Neural cell (in vitro differentiated cells): ENCODE measurements around the gene KRTAP10-9. TPM values are rescaled to one million over a fixed set of nuclear protein-coding genes. Genes with fewer than 3 reads are reported as not detected.

Experiments
- H2AFZ ChIP-seq: fragments of 200-600, 300-800 bp; sonication (generic), shearing (Covaris generic); 2 replicates; pipeline ENCODE4 v1.6.0; 2014; ENCODE audit warnings: low read depth, mild to moderate bottlenecking, antibody characterized with exemption, low read length, moderate library complexity
- H3F3A ChIP-seq: fragments of 200-600 bp; shearing (Covaris generic); 2 replicates; pipeline ENCODE4 v1.6.1; 2016; ENCODE audit warnings: mild to moderate bottlenecking, moderate library complexity, mixed read lengths, antibody characterized with exemption, low read length; ENCODE audit not compliant: insufficient read depth, poor library complexity, severe bottlenecking
- H3K27ac ChIP-seq: fragments of 200-600, 300-800 bp; sonication (generic), shearing (Covaris generic); 2 replicates; pipeline ENCODE4 v1.5.1; 2014; ENCODE audit warnings: mild to moderate bottlenecking, low read length, moderate library complexity
- H3K27me3 ChIP-seq: fragments of 300-800, 200-600 bp; sonication (generic), shearing (Covaris generic); 2 replicates; pipeline ENCODE4 v1.6.0; 2014; ENCODE audit warnings: mild to moderate bottlenecking, low read depth, low read length, moderate library complexity; ENCODE audit not compliant: insufficient read depth
- H3K36me3 ChIP-seq: fragments of 300-800, 200-600 bp; sonication (generic), shearing (Covaris generic); 2 replicates; pipeline ENCODE4 v1.5.1; 2014; ENCODE audit warnings: mild to moderate bottlenecking, antibody characterized with exemption, low read length, moderate library complexity; ENCODE audit not compliant: insufficient read depth
- H3K4me2 ChIP-seq: fragments of 300-800, 200-600 bp; sonication (generic), shearing (Covaris generic); 2 replicates; pipeline ENCODE4 v1.6.0; 2014; ENCODE audit warnings: mild to moderate bottlenecking, low read length
- H3K4me3 ChIP-seq: fragments of 300-800, 200-600 bp; sonication (generic), shearing (Covaris generic); 2 replicates; pipeline ENCODE4 v1.5.1; 2014; ENCODE audit warnings: mild to moderate bottlenecking, low read length, moderate library complexity
- H3K79me2 ChIP-seq: fragments of 200-600 bp; shearing (Covaris generic); replicated peaks from 2 replicates; pipeline ENCODE4 v1.6.0; 2014; ENCODE audit warnings: mild to moderate bottlenecking, low read length, moderate library complexity; ENCODE audit not compliant: insufficient read depth
- H3K9ac ChIP-seq: fragments of 300-800, 200-600 bp; sonication (generic), shearing (Covaris generic); 2 replicates; pipeline ENCODE4 v1.6.1; 2016; ENCODE audit warnings: mild to moderate bottlenecking, low read length, mixed read lengths
- H3K9me2 ChIP-seq: fragments of 200-600 bp; shearing (Covaris generic); 2 replicates; pipeline ENCODE4 v1.6.1; 2016; ENCODE audit warnings: mild to moderate bottlenecking, low read length, mixed read lengths; ENCODE audit not compliant: insufficient read depth
- H3K9me3 ChIP-seq: fragments of 200-600, 300-800 bp; sonication (generic), shearing (Covaris generic); 2 replicates; pipeline ENCODE4 v1.6.1; 2016; ENCODE audit warnings: mild to moderate bottlenecking, mixed run types, low read length, moderate library complexity, mixed read lengths
- H4K20me1 ChIP-seq: fragments of 200-600 bp; shearing (Covaris generic); 2 replicates; pipeline ENCODE4 v1.6.1; 2016; ENCODE audit warnings: mild to moderate bottlenecking, mixed run types; ENCODE audit not compliant: insufficient read depth
- EP300 ChIP-seq: fragments of 450-650 bp; conservative IDR thresholded peaks from 2 replicates; pipeline ENCODE4 v1.6.1; 2014; ENCODE audit warnings: antibody characterized with exemption, mild to moderate bottlenecking, moderate library complexity; ENCODE audit not compliant: poor library complexity, severe bottlenecking
- EZH2 ChIP-seq: fragments of 200-600, 300-800 bp; shearing (Covaris generic), sonication (generic); IDR thresholded peaks from 2 replicates; pipeline ENCODE4 v1.6.1; 2014; ENCODE audit warnings: antibody characterized with exemption, low read length, borderline replicate concordance, mild to moderate bottlenecking; ENCODE audit not compliant: insufficient read depth, poor library complexity, severe bottlenecking
- MXI1 ChIP-seq: fragments of 450-650 bp; conservative IDR thresholded peaks from 2 replicates; pipeline ENCODE4 v1.6.1; 2014; ENCODE audit warnings: antibody characterized with exemption, mild to moderate bottlenecking; ENCODE audit not compliant: poor library complexity, severe bottlenecking
- POLR2AphosphoS5 ChIP-seq: IDR thresholded peaks from 2 replicates; pipeline ENCODE4 v1.6.1; 2012
- SMC3 ChIP-seq: fragments of 450-650 bp; conservative IDR thresholded peaks from 2 replicates; pipeline ENCODE4 v1.6.1; 2014; ENCODE audit warnings: antibody characterized with exemption, mild to moderate bottlenecking, moderate library complexity; ENCODE audit not compliant: poor library complexity
- TAF1 ChIP-seq: IDR thresholded peaks from 2 replicates; pipeline ENCODE4 v1.6.1; 2012; ENCODE audit warnings: low read depth
- polyA plus RNA-seq: library from polyadenylated mRNA; depleted of rRNA; stranded (reverse); fragments of >200 nt; gene quantifications from 2 replicates; pipeline ENCODE4 v1.2.3, GENCODE V29; 2014
- TF ChIP-seq, protein P1 (sequence below): IDR thresholded peaks from 2 replicates; pipeline ENCODE4 v1.6.1; 2012; ENCODE audit warnings: borderline replicate concordance

Gene KRTAP10-9
- polyA plus RNA-seq, 1 donor from 2014 or later = not detected

DNA sequence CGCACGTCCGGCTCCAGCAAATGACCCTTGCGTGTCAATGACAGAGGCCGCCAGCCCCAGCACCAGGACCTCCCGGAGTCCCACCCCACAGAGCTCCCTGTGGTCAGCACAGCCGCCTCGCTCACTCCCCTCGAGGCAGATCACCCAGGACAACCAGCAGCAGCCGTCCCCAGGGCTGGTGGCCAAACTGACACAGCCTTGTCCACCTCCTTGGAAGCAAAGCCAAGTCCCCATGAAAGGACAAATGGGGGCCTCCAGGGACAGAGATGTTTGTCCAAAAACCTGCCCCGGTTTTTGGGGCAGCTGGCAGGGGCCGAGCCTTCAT, 12.4 kb downstream of the KRTAP10-9 start:
- Histone ChIP-seq H4K20me1 (no peaks in the 10 kb centered on the region), H3K9me3 (peaks cover 4% of the 10 kb centered on the region), H3K4me2 (no peak overlapping the region)

DNA sequence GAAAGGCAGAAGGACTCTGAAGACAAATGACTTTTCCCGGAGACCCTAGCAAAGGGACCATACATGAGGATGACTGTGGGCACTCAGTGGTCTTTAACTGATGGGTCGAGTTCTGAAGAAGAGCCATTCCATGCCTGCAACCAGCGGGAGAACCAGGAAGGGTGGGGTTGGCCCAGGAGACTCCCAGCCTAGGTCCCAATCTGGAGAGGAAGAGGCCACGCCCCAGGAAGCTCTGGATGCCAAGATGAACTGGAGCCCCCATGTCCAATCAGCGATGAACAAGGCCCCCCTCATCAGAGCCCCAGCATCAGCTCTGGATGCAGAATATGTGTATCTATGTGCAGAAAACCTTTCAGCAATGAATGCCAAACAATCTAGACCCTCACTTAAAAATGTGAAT, 13.9 kb downstream of the KRTAP10-9 start:
- Histone ChIP-seq H2AFZ (no peak overlapping the region), H4K20me1 (no peaks in the 10 kb centered on the region), H3F3A (no peaks in the 10 kb centered on the region), H3K9me3 (peaks cover 4% of the 10 kb centered on the region), H3K27ac (no peak overlapping the region), H3K79me2 (no peaks in the 10 kb centered on the region), H3K9ac (no peak overlapping the region), H3K9me2 (no peaks in the 10 kb centered on the region), H3K36me3 (no peaks in the 10 kb centered on the region), H3K4me3 (no peak overlapping the region), H3K27me3 (no peaks in the 10 kb centered on the region), H3K4me2 (no peak overlapping the region)
- TF ChIP-seq POLR2AphosphoS5 (no peak), TAF1 (no peak), SMC3 (no peak), MXI1 (no peak), EP300 (no peak)
- TF ChIP-seq, protein P1, sequence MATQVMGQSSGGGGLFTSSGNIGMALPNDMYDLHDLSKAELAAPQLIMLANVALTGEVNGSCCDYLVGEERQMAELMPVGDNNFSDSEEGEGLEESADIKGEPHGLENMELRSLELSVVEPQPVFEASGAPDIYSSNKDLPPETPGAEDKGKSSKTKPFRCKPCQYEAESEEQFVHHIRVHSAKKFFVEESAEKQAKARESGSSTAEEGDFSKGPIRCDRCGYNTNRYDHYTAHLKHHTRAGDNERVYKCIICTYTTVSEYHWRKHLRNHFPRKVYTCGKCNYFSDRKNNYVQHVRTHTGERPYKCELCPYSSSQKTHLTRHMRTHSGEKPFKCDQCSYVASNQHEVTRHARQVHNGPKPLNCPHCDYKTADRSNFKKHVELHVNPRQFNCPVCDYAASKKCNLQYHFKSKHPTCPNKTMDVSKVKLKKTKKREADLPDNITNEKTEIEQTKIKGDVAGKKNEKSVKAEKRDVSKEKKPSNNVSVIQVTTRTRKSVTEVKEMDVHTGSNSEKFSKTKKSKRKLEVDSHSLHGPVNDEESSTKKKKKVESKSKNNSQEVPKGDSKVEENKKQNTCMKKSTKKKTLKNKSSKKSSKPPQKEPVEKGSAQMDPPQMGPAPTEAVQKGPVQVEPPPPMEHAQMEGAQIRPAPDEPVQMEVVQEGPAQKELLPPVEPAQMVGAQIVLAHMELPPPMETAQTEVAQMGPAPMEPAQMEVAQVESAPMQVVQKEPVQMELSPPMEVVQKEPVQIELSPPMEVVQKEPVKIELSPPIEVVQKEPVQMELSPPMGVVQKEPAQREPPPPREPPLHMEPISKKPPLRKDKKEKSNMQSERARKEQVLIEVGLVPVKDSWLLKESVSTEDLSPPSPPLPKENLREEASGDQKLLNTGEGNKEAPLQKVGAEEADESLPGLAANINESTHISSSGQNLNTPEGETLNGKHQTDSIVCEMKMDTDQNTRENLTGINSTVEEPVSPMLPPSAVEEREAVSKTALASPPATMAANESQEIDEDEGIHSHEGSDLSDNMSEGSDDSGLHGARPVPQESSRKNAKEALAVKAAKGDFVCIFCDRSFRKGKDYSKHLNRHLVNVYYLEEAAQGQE = no peak

More for the DNA sequence above, 12.4 kb downstream of the KRTAP10-9 start:
- Histone ChIP-seq H3K4me3 (no peak overlapping the region), H3K79me2 (no peaks in the 10 kb centered on the region), H3K9ac (no peak overlapping the region), H3K27ac (no peak overlapping the region), H2AFZ (no peak overlapping the region), H3K27me3 (no peaks in the 10 kb centered on the region), H3F3A (no peaks in the 10 kb centered on the region), H3K9me2 (no peaks in the 10 kb centered on the region), H3K36me3 (no peaks in the 10 kb centered on the region)
- TF ChIP-seq, protein P1 = no peak
- TF ChIP-seq TAF1 = no peak
- TF ChIP-seq EZH2 = no peak
